Endodermal cell (in vitro differentiated cells): ENCODE data around the gene HPN. TPM values are rescaled to one million over a fixed set of nuclear protein-coding genes. Genes with fewer than 3 reads are reported as not detected.

Source experiments
- DNase-seq: peaks from one replicate; pipeline ENCODE4 v3.0.0-alpha.2; 2017
- H3K27ac ChIP-seq: 2 replicates; pipeline ENCODE4 v1.5.1; 2013; ENCODE audit warnings: mild to moderate bottlenecking, low read depth, low read length, moderate library complexity
- H3K27me3 ChIP-seq: 2 replicates; pipeline ENCODE4 v1.6.1; 2013; ENCODE audit warnings: mild to moderate bottlenecking, low read length, moderate library complexity; ENCODE audit not compliant: insufficient read depth, control insufficient read depth, poor library complexity, severe bottlenecking
- H3K36me3 ChIP-seq: 2 replicates; pipeline ENCODE4 v1.7.0; 2013; ENCODE audit warnings: mild to moderate bottlenecking, low read length, moderate library complexity; ENCODE audit not compliant: control insufficient read depth, insufficient read depth
- H3K4me1 ChIP-seq: one replicate; pipeline ENCODE4 v1.7.0; 2013; ENCODE audit warnings: low read length; ENCODE audit not compliant: control insufficient read depth, insufficient read depth
- H3K4me3 ChIP-seq: 2 replicates; pipeline ENCODE4 v1.5.1; 2013; ENCODE audit warnings: mild to moderate bottlenecking, low read length, moderate library complexity
- H3K9ac ChIP-seq: 2 replicates; pipeline ENCODE4 v1.6.1; 2013; ENCODE audit warnings: mild to moderate bottlenecking, low read length, moderate library complexity; ENCODE audit not compliant: poor library complexity, severe bottlenecking; ENCODE audit errors: extremely low read depth
- H3K9me3 ChIP-seq: 2 replicates; pipeline ENCODE4 v1.6.1; 2013; ENCODE audit warnings: mild to moderate bottlenecking, low read length, moderate library complexity; ENCODE audit not compliant: control insufficient read depth
- H3K27ac Mint-ChIP-seq: 2 replicates; pipeline ENCODE4 v1.8.0; 2020; ENCODE audit warnings: mixed read lengths
- H3K27me3 Mint-ChIP-seq: 2 replicates; pipeline ENCODE4 v1.8.0; 2021; ENCODE audit warnings: mild to moderate bottlenecking, mixed read lengths; ENCODE audit not compliant: insufficient read depth
- H3K36me3 Mint-ChIP-seq: 2 replicates; pipeline ENCODE4 v1.8.0; 2020; ENCODE audit warnings: low read depth, mixed read lengths
- H3K4me1 Mint-ChIP-seq: 2 replicates; pipeline ENCODE4 v1.8.0; 2020; ENCODE audit warnings: mixed read lengths
- H3K4me3 Mint-ChIP-seq: 2 replicates; pipeline ENCODE4 v1.8.0; 2020; ENCODE audit warnings: mild to moderate bottlenecking, moderate library complexity, mixed read lengths
- H3K9me3 Mint-ChIP-seq: 2 replicates; pipeline ENCODE4 v1.8.0; 2020; ENCODE audit warnings: mild to moderate bottlenecking, mixed read lengths
- CTCF ChIP-seq: fragments of 200-600 bp; sonication (generic); conservative IDR thresholded peaks from 2 replicates; pipeline ENCODE4 v1.5.0; 2021; ENCODE audit warnings: antibody characterized with exemption, mild to moderate bottlenecking
- WGBS, 2 experiments: methylation state at CpG; one replicate each; pipeline versions ENCODE4 v1.1.5 to v1.1.7; 2013; ENCODE audit warnings: missing lambda C conversion rate in 2 of 2, mixed read lengths in 1 of 2; ENCODE audit not compliant: insufficient coverage in 1 of 2, insufficient read length in 1 of 2; 5-methylcytosine and 5-hydroxymethylcytosine counted together
- total RNA-seq, 2 donors: library from RNA; stranded (reverse); fragmentation: NEBNext Ultra II Directional in 1 of 2; extraction: Animal tissue kit (Norgen Biotek cat#: 25700) in 1 of 2; gene quantifications; 2 replicates in 1 of 2; 3 replicates in 1 of 2; pipeline ENCODE4 v1.2.1, GENCODE V29; 2021

HPN gene
- total RNA-seq, 2 donors from 2014 or later = 29.0 to 49.6 TPM

- H3K27ac ChIP-seq = no peak overlapping the region
- Mint-ChIP-seq H3K27ac (no peak overlapping the region), H3K4me1 (peaks cover 6% of the 10 kb centered on the region), H3K36me3 (peaks cover 9% of the 10 kb centered on the region), H3K4me3 (no peak overlapping the region), H3K9me3 (no peaks in the 10 kb centered on the region), H3K27me3 (peaks cover 34% of the 10 kb centered on the region)
- no peak overlapping the region for H3K9ac ChIP-seq
- DNase-seq = no peak
- H3K4me1 ChIP-seq = no peaks in the 10 kb centered on the region
- 95 to 97% methylated on average over 12 to 17 of the region's 17 CpGs for WGBS, 2 experiments
- H3K9me3 ChIP-seq = no peaks in the 10 kb centered on the region
- peaks cover 10% of the 10 kb centered on the region for H3K36me3 ChIP-seq
- H3K27me3 ChIP-seq = peaks cover 38% of the 10 kb centered on the region
- TF ChIP-seq CTCF = no peak
- H3K4me3 ChIP-seq = no peak overlapping the region
These were observed 9.1 kb upstream of the HPN start for GRCh38 chr19:35032356-35032865.

- Mint-ChIP-seq H3K4me1 (peaks cover 6% of the 10 kb centered on the region), H3K4me3 (no peak overlapping the region)
- TF ChIP-seq CTCF = no peak
These were observed 8.2 kb upstream of the HPN start for GRCh38 chr19:35033067-35034004.

GRCh38 chr19:35034005-35034502 lies 7.5 kb upstream of the HPN start:
- H3K4me3 Mint-ChIP-seq = no peak overlapping the region
- Histone ChIP-seq H3K4me3 (no peak overlapping the region), H3K9ac (no peak overlapping the region), H3K36me3 (no peaks in the 10 kb centered on the region), H3K4me1 (no peaks in the 10 kb centered on the region), H3K9me3 (no peaks in the 10 kb centered on the region), H3K27me3 (peaks cover 38% of the 10 kb centered on the region), H3K27ac (no peak overlapping the region)
- H3K9me3 Mint-ChIP-seq = no peaks in the 10 kb centered on the region
- H3K36me3 Mint-ChIP-seq = no peaks in the 10 kb centered on the region
- DNase-seq = no peak
- peaks cover 6% of the 10 kb centered on the region for H3K4me1 Mint-ChIP-seq
- no peak for TF ChIP-seq CTCF
- H3K27ac Mint-ChIP-seq = no peak overlapping the region
- 91 to 94% methylated on average over 3 to 17 of the region's 17 CpGs for WGBS, 2 experiments
- H3K27me3 Mint-ChIP-seq = peaks cover 34% of the 10 kb centered on the region

More at GRCh38 chr19:35033067-35034004, 8.2 kb upstream of the HPN start:
- Histone ChIP-seq H3K27me3 (peaks cover 38% of the 10 kb centered on the region), H3K4me3 (no peak overlapping the region), H3K27ac (no peak overlapping the region), H3K36me3 (peaks cover 1% of the 10 kb centered on the region), H3K4me1 (no peaks in the 10 kb centered on the region), H3K9me3 (no peaks in the 10 kb centered on the region), H3K9ac (no peak overlapping the region)
- peaks cover 2% of the 10 kb centered on the region for H3K36me3 Mint-ChIP-seq
- WGBS, 2 experiments = 92 to 96% methylated on average over 11 to 30 of the region's 30 CpGs
- no peaks in the 10 kb centered on the region for H3K9me3 Mint-ChIP-seq
- no peak for DNase-seq
- H3K27ac Mint-ChIP-seq = no peak overlapping the region
- peaks cover 34% of the 10 kb centered on the region for H3K27me3 Mint-ChIP-seq
